Measurements from ENCODE around the gene MYO1H.

- TF ChIP-seq EP300 (IDR thresholded peaks at IDR 0.05; ENCODE audit: borderline replicate concordance) (no peak), MAX (IDR thresholded peaks at IDR 0.05) (no peak)
Observed at GRCh38 chr12:109485201-109485600, 137.5 kb downstream of the MYO1H start.
